ENCODE measurements around the gene EFCAB6.

EFCAB6 gene

GRCh38 chr22:43485502-43486089 is 326.5 kb downstream of the EFCAB6 start:
- peaks cover 9% of the 10 kb centered on the region for H3K27me3 Mint-ChIP-seq (ENCODE audit: low read depth, poor library complexity)
- TF ChIP-seq, protein P1, sequence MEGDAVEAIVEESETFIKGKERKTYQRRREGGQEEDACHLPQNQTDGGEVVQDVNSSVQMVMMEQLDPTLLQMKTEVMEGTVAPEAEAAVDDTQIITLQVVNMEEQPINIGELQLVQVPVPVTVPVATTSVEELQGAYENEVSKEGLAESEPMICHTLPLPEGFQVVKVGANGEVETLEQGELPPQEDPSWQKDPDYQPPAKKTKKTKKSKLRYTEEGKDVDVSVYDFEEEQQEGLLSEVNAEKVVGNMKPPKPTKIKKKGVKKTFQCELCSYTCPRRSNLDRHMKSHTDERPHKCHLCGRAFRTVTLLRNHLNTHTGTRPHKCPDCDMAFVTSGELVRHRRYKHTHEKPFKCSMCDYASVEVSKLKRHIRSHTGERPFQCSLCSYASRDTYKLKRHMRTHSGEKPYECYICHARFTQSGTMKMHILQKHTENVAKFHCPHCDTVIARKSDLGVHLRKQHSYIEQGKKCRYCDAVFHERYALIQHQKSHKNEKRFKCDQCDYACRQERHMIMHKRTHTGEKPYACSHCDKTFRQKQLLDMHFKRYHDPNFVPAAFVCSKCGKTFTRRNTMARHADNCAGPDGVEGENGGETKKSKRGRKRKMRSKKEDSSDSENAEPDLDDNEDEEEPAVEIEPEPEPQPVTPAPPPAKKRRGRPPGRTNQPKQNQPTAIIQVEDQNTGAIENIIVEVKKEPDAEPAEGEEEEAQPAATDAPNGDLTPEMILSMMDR (IDR thresholded peaks at IDR 0.05), result no peak
- H3K27ac Mint-ChIP-seq, result no peak overlapping the region
- no peaks in the 10 kb centered on the region for H3K36me3 Mint-ChIP-seq (ENCODE audit: low read depth)
- H3K4me1 Mint-ChIP-seq, result peaks cover 6% of the 10 kb centered on the region
- no peak overlapping the region for H3K4me3 Mint-ChIP-seq
- no peaks in the 10 kb centered on the region for H3K9me3 Mint-ChIP-seq
- no peak for DNase-seq

DNA sequence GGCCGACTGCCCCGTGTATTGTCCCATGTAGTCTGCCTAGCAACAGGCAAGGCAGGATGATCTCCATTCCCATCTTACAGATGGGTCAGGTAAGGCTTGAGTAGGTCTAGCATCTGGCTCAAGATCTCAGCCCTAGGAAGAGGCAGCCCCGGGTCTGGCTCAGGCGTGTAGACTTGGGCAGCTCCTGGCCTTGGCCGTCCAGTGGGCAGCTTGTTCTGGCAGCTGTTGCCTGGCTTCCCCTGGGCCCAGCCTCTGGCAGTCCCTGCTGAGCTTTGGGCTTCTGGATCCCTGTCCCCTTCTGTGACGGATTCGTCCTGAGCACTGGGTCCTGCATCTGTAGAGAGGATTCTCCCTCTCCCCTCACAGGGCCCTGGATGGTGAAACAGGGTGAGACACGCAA is 327.9 kb downstream of the EFCAB6 start:
- TF ChIP-seq, protein P1 (IDR thresholded peaks at IDR 0.05), result no peak
- Mint-ChIP-seq H3K9me3 (no peaks in the 10 kb centered on the region), H3K36me3 (ENCODE audit: low read depth) (no peaks in the 10 kb centered on the region), H3K27ac (no peak overlapping the region), H3K4me1 (peaks cover 6% of the 10 kb centered on the region), H3K4me3 (no peak overlapping the region), H3K27me3 (ENCODE audit: low read depth, poor library complexity) (peaks cover 6% of the 10 kb centered on the region)
- no peak for DNase-seq

DNA sequence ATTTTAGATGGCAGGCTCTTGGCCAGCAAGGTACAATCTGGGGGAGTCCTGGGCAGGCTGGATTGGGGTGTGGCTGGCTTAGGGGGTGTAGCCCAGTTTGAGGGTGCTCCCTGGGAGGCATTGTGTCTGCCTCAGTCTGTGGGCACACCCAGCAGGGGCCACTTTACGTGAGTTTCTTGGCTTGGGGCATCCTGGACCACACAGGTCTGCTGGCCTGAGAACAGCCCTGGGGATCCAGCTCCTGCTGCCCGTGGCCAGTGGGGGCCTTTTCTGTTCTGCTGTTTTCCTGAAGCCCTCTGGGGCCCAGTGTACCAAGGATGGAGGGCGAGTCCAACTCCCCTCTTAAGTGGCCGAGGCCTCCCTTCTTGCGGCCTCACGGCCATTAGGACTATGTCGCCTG is 328.4 kb downstream of the EFCAB6 start:
- Mint-ChIP-seq H3K9me3 (no peaks in the 10 kb centered on the region), H3K36me3 (ENCODE audit: low read depth) (no peaks in the 10 kb centered on the region), H3K4me1 (peaks cover 6% of the 10 kb centered on the region), H3K27me3 (ENCODE audit: low read depth, poor library complexity) (peaks cover 6% of the 10 kb centered on the region), H3K27ac (no peak overlapping the region), H3K4me3 (no peak overlapping the region)
- no peak for DNase-seq
- TF ChIP-seq, protein P1 (IDR thresholded peaks at IDR 0.05), result no peak

- H3K36me3 Mint-ChIP-seq (ENCODE audit: low read depth), result no peaks in the 10 kb centered on the region
- TF ChIP-seq, protein P1 (IDR thresholded peaks at IDR 0.05), result no peak
- no peaks in the 10 kb centered on the region for H3K9me3 Mint-ChIP-seq
- no peak overlapping the region for H3K27ac Mint-ChIP-seq
- peaks cover 6% of the 10 kb centered on the region for H3K27me3 Mint-ChIP-seq (ENCODE audit: low read depth, poor library complexity)
- no peak overlapping the region for H3K4me3 Mint-ChIP-seq
- DNase-seq, result no peak
- H3K4me1 Mint-ChIP-seq, result peaks cover 6% of the 10 kb centered on the region
These were observed 328.8 kb downstream of the EFCAB6 start for GRCh38 chr22:43483266-43483665.

GRCh38 chr22:43482318-43482625 is 329.8 kb downstream of the EFCAB6 start:
- Mint-ChIP-seq H3K27ac (no peak overlapping the region), H3K4me1 (peaks cover 6% of the 10 kb centered on the region), H3K27me3 (ENCODE audit: low read depth, poor library complexity) (peaks cover 6% of the 10 kb centered on the region), H3K9me3 (no peaks in the 10 kb centered on the region), H3K36me3 (ENCODE audit: low read depth) (no peaks in the 10 kb centered on the region), H3K4me3 (no peak overlapping the region)
- DNase-seq, result no peak
- TF ChIP-seq, protein P1 (IDR thresholded peaks at IDR 0.05), result no peak

DNA sequence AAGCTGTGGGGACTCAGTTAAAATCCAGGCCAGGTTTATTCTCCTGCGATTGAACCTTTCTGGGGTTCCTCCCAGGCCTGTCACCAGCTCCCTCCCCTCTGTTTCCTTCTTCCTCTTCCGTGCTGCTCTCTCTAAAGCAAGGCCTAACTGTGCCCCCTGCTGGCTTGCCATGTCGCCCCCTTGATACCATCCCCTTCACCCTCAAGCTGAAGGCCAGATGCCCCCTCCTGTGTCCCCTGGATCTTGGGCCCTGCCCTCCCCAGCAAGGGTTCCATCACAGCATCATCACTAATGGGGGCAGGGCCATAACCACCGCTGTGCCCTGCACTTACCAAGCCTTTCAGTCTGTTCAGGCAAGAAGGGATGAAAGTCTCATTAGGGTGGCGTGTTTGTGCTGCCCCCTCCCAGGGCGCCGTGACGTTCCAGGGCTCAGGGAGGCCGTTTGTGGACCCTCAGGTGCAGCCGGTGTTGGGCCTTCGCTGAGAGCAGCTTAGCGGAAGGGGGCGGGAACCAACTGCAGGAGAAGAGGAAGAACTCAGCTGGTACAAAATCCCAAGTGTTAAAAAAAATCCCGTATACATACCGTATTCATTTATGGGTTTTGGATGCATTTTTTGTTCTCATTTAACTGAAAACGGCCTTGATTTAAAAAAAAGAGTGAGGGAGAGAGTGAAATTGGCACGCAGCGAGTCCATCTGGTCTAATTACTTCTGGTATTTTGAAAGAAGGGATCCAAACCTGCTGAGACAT is 330.4 kb downstream of the EFCAB6 start:
- TF ChIP-seq, protein P1 (IDR thresholded peaks at IDR 0.05), result no peak
- H3K4me3 Mint-ChIP-seq, result no peak overlapping the region
- no peaks in the 10 kb centered on the region for H3K36me3 Mint-ChIP-seq (ENCODE audit: low read depth)
- no peak for DNase-seq
- H3K27me3 Mint-ChIP-seq (ENCODE audit: low read depth, poor library complexity), result peaks cover 2% of the 10 kb centered on the region
- H3K27ac Mint-ChIP-seq, result no peak overlapping the region
- H3K9me3 Mint-ChIP-seq, result no peaks in the 10 kb centered on the region
- peaks cover 6% of the 10 kb centered on the region for H3K4me1 Mint-ChIP-seq

Measured in nephron progenitor cell (in vitro differentiated cells).